ENCODE data around the gene SIRPA. TPM values are rescaled to one million over a fixed set of nuclear protein-coding genes. Genes with fewer than 3 reads are reported as not detected.

SIRPA gene
- polyA plus RNA-seq, 3 donors from 2014 or later: 0.29 to 0.39 TPM; not detected in 1

GRCh38 chr20:1952737-1953530, 57.7 kb downstream of the SIRPA start:
- Mint-ChIP-seq H3K9me3 (no peaks in the 10 kb centered on the region), H3K4me1 (no peaks in the 10 kb centered on the region), H3K27ac (no peak overlapping the region), H3K4me3 (no peak overlapping the region), H3K27me3 (ENCODE audit: low read depth in 3 of 3) (peaks cover 0 to 8% (median 4%) of the 10 kb centered on the region in 3 donors), H3K36me3 (no peaks in the 10 kb centered on the region)
- no peak for DNase-seq

- H3K4me1 Mint-ChIP-seq: no peaks in the 10 kb centered on the region
- H3K27ac Mint-ChIP-seq: no peak overlapping the region
- H3K27me3 Mint-ChIP-seq (ENCODE audit: low read depth in 3 of 3): peaks cover 0 to 8% (median 3%) of the 10 kb centered on the region in 3 donors
- no peak for DNase-seq
- no peak overlapping the region for H3K4me3 Mint-ChIP-seq
- H3K36me3 Mint-ChIP-seq: no peaks in the 10 kb centered on the region
- no peaks in the 10 kb centered on the region for H3K9me3 Mint-ChIP-seq
Measured at GRCh38 chr20:1953621-1954020, 58.4 kb downstream of the SIRPA start.

- Mint-ChIP-seq H3K27me3 (ENCODE audit: low read depth in 3 of 3) (peaks cover 0 to 6% (median 1%) of the 10 kb centered on the region in 3 donors), H3K36me3 (no peaks in the 10 kb centered on the region)
Measured at GRCh38 chr20:1955217-1955616, 60.0 kb downstream of the SIRPA start.

GRCh38 chr20:1958426-1958825, 63.2 kb downstream of the SIRPA start:
- DNase-seq: no peak
- Mint-ChIP-seq H3K27me3 (ENCODE audit: low read depth in 3 of 3) (peaks cover 2 to 4% (median 3%) of the 10 kb centered on the region in 3 donors), H3K4me3 (no peak overlapping the region), H3K9me3 (peaks cover 0 to 1% (median 0%) of the 10 kb centered on the region in 6 donors), H3K4me1 (no peaks in the 10 kb centered on the region), H3K36me3 (no peaks in the 10 kb centered on the region), H3K27ac (no peak overlapping the region)

More at GRCh38 chr20:1955217-1955616, 60.0 kb downstream of the SIRPA start:
- no peaks in the 10 kb centered on the region for H3K4me1 Mint-ChIP-seq
- no peaks in the 10 kb centered on the region for H3K9me3 Mint-ChIP-seq
- H3K27ac Mint-ChIP-seq: no peak overlapping the region
- no peak for DNase-seq
- no peak overlapping the region for H3K4me3 Mint-ChIP-seq

- Mint-ChIP-seq H3K4me3 (no peak overlapping the region), H3K36me3 (no peaks in the 10 kb centered on the region), H3K4me1 (no peaks in the 10 kb centered on the region), H3K9me3 (peaks cover 0 to 1% (median 0%) of the 10 kb centered on the region in 6 donors), H3K27ac (no peak overlapping the region), H3K27me3 (ENCODE audit: low read depth in 3 of 3) (peaks cover 2 to 4% (median 4%) of the 10 kb centered on the region in 3 donors)
- DNase-seq: no peak
Measured at GRCh38 chr20:1959156-1959555, 63.9 kb downstream of the SIRPA start.

- no peaks in the 10 kb centered on the region for H3K36me3 Mint-ChIP-seq
- DNase-seq: no peak
- H3K9me3 Mint-ChIP-seq: peaks cover 0 to 1% (median 0%) of the 10 kb centered on the region in 6 donors
- H3K27me3 Mint-ChIP-seq (ENCODE audit: low read depth in 3 of 3): peaks cover 0 to 5% (median 2%) of the 10 kb centered on the region in 3 donors
- H3K27ac Mint-ChIP-seq: no peak overlapping the region
- H3K4me3 Mint-ChIP-seq: no peak overlapping the region
- H3K4me1 Mint-ChIP-seq: peaks cover 6 to 7% of the 10 kb centered on the region in 2 donors
Measured at GRCh38 chr20:1961374-1961773, 66.2 kb downstream of the SIRPA start.

- H3K27ac Mint-ChIP-seq: no peak overlapping the region
- no peak overlapping the region for H3K4me3 Mint-ChIP-seq
- DNase-seq: no peak
- H3K27me3 Mint-ChIP-seq (ENCODE audit: low read depth in 3 of 3): peaks cover 2 to 5% (median 3%) of the 10 kb centered on the region in 3 donors
- H3K4me1 Mint-ChIP-seq: peaks cover 6 to 7% of the 10 kb centered on the region in 2 donors
- peaks cover 0 to 1% (median 0%) of the 10 kb centered on the region in 6 donors for H3K9me3 Mint-ChIP-seq
- H3K36me3 Mint-ChIP-seq: no peaks in the 10 kb centered on the region
Measured at GRCh38 chr20:1964061-1964460, 68.9 kb downstream of the SIRPA start.

- Mint-ChIP-seq H3K27ac (no peak overlapping the region), H3K4me3 (peak overlapping the region in 2 of 5 donors; percentile 30 to 44)
Measured at GRCh38 chr20:1964659-1965405, 69.6 kb downstream of the SIRPA start.

GRCh38 chr20:1965520-1966351, 70.5 kb downstream of the SIRPA start:
- no peaks in the 10 kb centered on the region for H3K9me3 Mint-ChIP-seq
- H3K36me3 Mint-ChIP-seq: no peaks in the 10 kb centered on the region
- DNase-seq: peak; percentile 40 to 51 (median 40)
- no peak overlapping the region for H3K27ac Mint-ChIP-seq
- peaks cover 6 to 7% of the 10 kb centered on the region in 2 donors for H3K4me1 Mint-ChIP-seq
- peak overlapping the region in 2 of 5 donors; percentile 30 to 44 for H3K4me3 Mint-ChIP-seq
- peaks cover 2 to 5% (median 3%) of the 10 kb centered on the region in 3 donors for H3K27me3 Mint-ChIP-seq (ENCODE audit: low read depth in 3 of 3)

More at GRCh38 chr20:1964659-1965405, 69.6 kb downstream of the SIRPA start:
- Mint-ChIP-seq H3K36me3 (no peaks in the 10 kb centered on the region), H3K4me1 (peaks cover 6 to 7% of the 10 kb centered on the region in 2 donors), H3K9me3 (peaks cover 0 to 1% (median 0%) of the 10 kb centered on the region in 6 donors), H3K27me3 (ENCODE audit: low read depth in 3 of 3) (peaks cover 2 to 5% (median 3%) of the 10 kb centered on the region in 3 donors)
- DNase-seq: no peak

GRCh38 chr20:1968964-1969363, 73.8 kb downstream of the SIRPA start:
- DNase-seq: no peak
- no peaks in the 10 kb centered on the region for H3K36me3 Mint-ChIP-seq
- H3K27ac Mint-ChIP-seq: no peak overlapping the region
- no peak overlapping the region for H3K4me3 Mint-ChIP-seq
- peaks cover 6 to 7% of the 10 kb centered on the region in 2 donors for H3K4me1 Mint-ChIP-seq
- H3K9me3 Mint-ChIP-seq: no peaks in the 10 kb centered on the region
- peaks cover 1 to 10% (median 4%) of the 10 kb centered on the region in 3 donors for H3K27me3 Mint-ChIP-seq (ENCODE audit: low read depth in 3 of 3)

- H3K36me3 Mint-ChIP-seq: no peaks in the 10 kb centered on the region
- H3K27me3 Mint-ChIP-seq (ENCODE audit: low read depth in 3 of 3): peaks cover 4 to 15% (median 6%) of the 10 kb centered on the region in 3 donors
- DNase-seq: no peak
- no peak overlapping the region for H3K4me3 Mint-ChIP-seq
- H3K9me3 Mint-ChIP-seq: no peaks in the 10 kb centered on the region
- H3K4me1 Mint-ChIP-seq: no peaks in the 10 kb centered on the region
- no peak overlapping the region for H3K27ac Mint-ChIP-seq
Measured at GRCh38 chr20:1971893-1972586, 76.8 kb downstream of the SIRPA start.

GRCh38 chr20:1973601-1974440, 78.6 kb downstream of the SIRPA start:
- Mint-ChIP-seq H3K27me3 (ENCODE audit: low read depth in 3 of 3) (peaks cover 4 to 18% (median 6%) of the 10 kb centered on the region in 3 donors), H3K27ac (no peak overlapping the region), H3K36me3 (no peaks in the 10 kb centered on the region), H3K4me1 (no peaks in the 10 kb centered on the region), H3K9me3 (no peaks in the 10 kb centered on the region), H3K4me3 (no peak overlapping the region)
- no peak for DNase-seq
